Measurements from ENCODE around the gene LAD1. TPM values are rescaled to one million over a fixed set of nuclear protein-coding genes. Genes with fewer than 3 reads are reported as not detected.

Gene LAD1
- total RNA-seq, 1 experiment from 2014 or later = 30.1 TPM

GRCh38 chr1:201436969-201437368 is 37.8 kb upstream of the LAD1 start:
- WGBS (ENCODE audit: extremely low coverage, insufficient read length, low lambda C conversion rate) = no CpG with 5 or more reads among the region's 3 CpGs
- Histone ChIP-seq H4K8ac (replicated peaks; ENCODE audit: insufficient read length, low read depth, low read length) (no peak overlapping the region), H2BK20ac (ENCODE audit: low read depth, low read length, poor library complexity, severe bottlenecking) (no peak overlapping the region), H3K23me2 (ENCODE audit: insufficient read length, low read depth, low read length, poor library complexity, severe bottlenecking) (no peaks in the 10 kb centered on the region), H2BK12ac (ENCODE audit: insufficient read length, low read depth, low read length) (no peak overlapping the region), H3K4me1 (ENCODE audit: insufficient read depth, low read length) (no peaks in the 10 kb centered on the region; the same call in 1 of the 2 replicates), H3K14ac (ENCODE audit: insufficient read depth, low read length) (no peak overlapping the region), H3K27me3 (ENCODE audit: insufficient read depth, low read length) (no peaks in the 10 kb centered on the region), H2BK5ac (ENCODE audit: insufficient read length, low read length) (no peak overlapping the region), H3K79me1 (ENCODE audit: insufficient read depth, low read depth, low read length, poor library complexity, severe bottlenecking) (no peaks in the 10 kb centered on the region), H3K4me2 (ENCODE audit: insufficient read depth, insufficient read length, low read length) (no peak overlapping the region), H2AK5ac (ENCODE audit: insufficient read length, low read length) (no peak overlapping the region), H3K9ac (ENCODE audit: extremely low read depth, insufficient read length, low read length) (no peak overlapping the region), H3K27ac (ENCODE audit: insufficient read length, low read depth, low read length) (no peak overlapping the region), H3K79me2 (ENCODE audit: insufficient read depth, low read length) (no peaks in the 10 kb centered on the region), H4K5ac (ENCODE audit: insufficient read length, low read depth, low read length) (no peak overlapping the region), H3K4ac (ENCODE audit: low read depth, low read length) (no peak overlapping the region), H3K56ac (ENCODE audit: insufficient read length, low read depth, low read length) (no peak overlapping the region), H2AFZ (ENCODE audit: low read length) (no peak overlapping the region), H4K20me1 (ENCODE audit: control insufficient read depth, insufficient read depth, insufficient read length) (no peaks in the 10 kb centered on the region), H3K23ac (ENCODE audit: insufficient read length, low read depth, low read length) (no peak overlapping the region), H2BK15ac (ENCODE audit: low read depth, low read length) (no peak overlapping the region), H3K9me3 (ENCODE audit: control insufficient read depth, low read depth, low read length) (no peaks in the 10 kb centered on the region), H3T11ph (ENCODE audit: low read length) (no peak overlapping the region), H4K91ac (ENCODE audit: insufficient read length, low read depth, low read length) (no peak overlapping the region), H2BK120ac (ENCODE audit: low read depth, low read length, poor library complexity, severe bottlenecking) (no peak overlapping the region), H3K18ac (ENCODE audit: insufficient read length, low read depth, low read length) (no peak overlapping the region)
- H3K27me3 Mint-ChIP-seq (ENCODE audit: low read depth) = peaks cover 3% of the 10 kb centered on the region
- H3K9me3 Mint-ChIP-seq = peaks cover 0 to 3% of the 10 kb centered on the region in 2 experiments; a peak in 2 of 5 replicates
- peaks cover 9 to 12% of the 10 kb centered on the region in 2 experiments for H3K4me1 Mint-ChIP-seq
- no peak overlapping the region for H3K27ac Mint-ChIP-seq
- TF ChIP-seq CTCF (conservative IDR thresholded peaks at IDR 0.05) = no peak
- no peak overlapping the region for H3K4me3 Mint-ChIP-seq
- H3K36me3 Mint-ChIP-seq (ENCODE audit: insufficient read depth in 1 of 3, low read depth in 3 of 3) = no peaks in the 10 kb centered on the region
- no peak for DNase-seq
